ENCODE results near the gene OR52B6. TPM values are rescaled to one million over a fixed set of nuclear protein-coding genes. Genes with fewer than 3 reads are reported as not detected.

The OR52B6 gene
- total RNA-seq (2022; extraction: Qiagen RNA extraction; ENCODE audit: low read depth) = not detected in 5 replicates

GRCh38 chr11:5580577-5580976 is at the start of gene OR52B6:
TSS of gene OR52B6 (plus strand) at chr11:5580877. CDS start at chr11:5580877, 0 bp downstream.

GRCh38 chr11:5548440-5548839 is 32.2 kb upstream of the OR52B6 start, which contains the start of gene OR52H1:
TSS of gene OR52H1 (minus strand) at chr11:5548540. CDS start at chr11:5545505, 3,035 bp downstream.

GRCh38 chr11:5596607-5597201 is 16.0 kb downstream of the OR52B6 start, which contains the start of gene TRIM6:
TSS of gene TRIM6 (plus strand) at chr11:5596637. CDS start at chr11:5596898, 261 bp downstream.

DNA sequence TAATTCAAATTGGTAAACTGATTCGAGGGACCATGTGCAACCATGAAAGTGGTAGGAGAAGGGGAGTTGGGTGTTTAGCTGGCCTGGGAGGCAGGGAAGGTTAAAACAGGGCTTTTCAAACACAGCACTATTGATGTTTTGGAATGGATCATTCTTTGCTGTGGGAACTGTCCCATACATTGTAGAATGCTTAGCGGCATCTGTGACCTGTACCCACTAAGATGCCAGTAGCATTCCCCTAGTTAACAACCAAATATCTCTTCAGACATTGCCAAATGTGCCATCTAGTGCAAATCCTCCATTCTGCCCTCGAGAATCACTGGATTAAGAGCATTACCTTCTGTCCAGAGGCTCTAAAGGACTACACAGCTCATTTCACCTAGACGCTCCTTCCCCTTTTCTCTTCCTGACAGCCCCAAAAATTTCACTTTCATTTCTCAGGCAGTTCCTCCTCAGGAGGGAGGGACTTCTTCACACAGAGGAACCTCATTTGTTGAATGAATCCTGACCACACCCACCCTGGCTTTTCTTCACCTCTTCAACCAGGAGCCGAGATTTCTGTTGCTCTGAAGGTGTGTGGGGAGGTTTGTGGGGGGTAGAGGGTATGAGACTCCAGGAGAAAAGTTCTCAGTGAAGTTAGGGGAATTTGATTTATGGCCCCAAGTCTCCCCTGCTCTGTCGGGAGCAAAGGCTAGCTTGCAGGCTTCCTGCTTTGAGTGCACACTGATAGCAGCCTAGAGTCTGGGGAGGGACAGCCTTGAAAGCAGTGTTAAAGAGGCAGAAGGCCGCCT is 44.0 kb downstream of the OR52B6 start, which contains the start of gene TRIM34:
Gene TRIM34, plus strand, starts transcription at position 513 of the 791 bp plus-strand sequence. CDS start 7,331 bp downstream, outside the sequence.

Other genes starting within 250 kb of the OR52B6 start
- 0.07 to 0.09 TPM in 2 of 5 replicates, not detected in the others for gene OR51B5, start 237.4 kb upstream of the OR52B6 start, total RNA-seq (2022; extraction: Qiagen RNA extraction; ENCODE audit: low read depth)
- not detected in 5 replicates for gene OR51B6, start 229.4 kb upstream of the OR52B6 start, total RNA-seq (2022; extraction: Qiagen RNA extraction; ENCODE audit: low read depth)
- not detected in 5 replicates for gene OR51M1, start 197.1 kb upstream of the OR52B6 start, total RNA-seq (2022; extraction: Qiagen RNA extraction; ENCODE audit: low read depth)
- not detected in 5 replicates for gene OR51Q1, start 158.8 kb upstream of the OR52B6 start, total RNA-seq (2022; extraction: Qiagen RNA extraction; ENCODE audit: low read depth)
- not detected in 5 replicates for gene OR51I1, start 139.4 kb upstream of the OR52B6 start, total RNA-seq (2022; extraction: Qiagen RNA extraction; ENCODE audit: low read depth)
- gene OR51I2, start 131.6 kb upstream of the OR52B6 start, total RNA-seq (2022; extraction: Qiagen RNA extraction; ENCODE audit: low read depth) = not detected in 5 replicates
- gene OR52D1, start 92.2 kb upstream of the OR52B6 start, total RNA-seq (2022; extraction: Qiagen RNA extraction; ENCODE audit: low read depth) = not detected in 5 replicates
- gene UBQLN3, start 70.9 kb upstream of the OR52B6 start, total RNA-seq (2022; extraction: Qiagen RNA extraction; ENCODE audit: low read depth) = not detected in 5 replicates
- gene UBQLNL, start 64.2 kb upstream of the OR52B6 start, total RNA-seq (2022; extraction: Qiagen RNA extraction; ENCODE audit: low read depth) = not detected in 5 replicates
- not detected in 5 replicates for gene OR52H1, start 32.3 kb upstream of the OR52B6 start, total RNA-seq (2022; extraction: Qiagen RNA extraction; ENCODE audit: low read depth)
- 8.9 to 13.1 TPM (median 12.4 TPM) in 5 replicates for gene TRIM6, start 15.8 kb downstream of the OR52B6 start, total RNA-seq (2022; extraction: Qiagen RNA extraction; ENCODE audit: low read depth)
- gene TRIM34, start 44.1 kb downstream of the OR52B6 start, total RNA-seq (2022; extraction: Qiagen RNA extraction; ENCODE audit: low read depth) = 2.7 to 5.1 TPM (median 3.9 TPM) in 5 replicates
- gene TRIM5, start 104.2 kb downstream of the OR52B6 start, total RNA-seq (2022; extraction: Qiagen RNA extraction; ENCODE audit: low read depth) = 11.8 to 13.5 TPM (median 12.2 TPM) in 5 replicates
- 0.39 to 1.9 TPM (median 0.85 TPM) in 5 replicates for gene TRIM22, start 108.9 kb downstream of the OR52B6 start, total RNA-seq (2022; extraction: Qiagen RNA extraction; ENCODE audit: low read depth)
- gene OR56B1, start 155.6 kb downstream of the OR52B6 start, total RNA-seq (2022; extraction: Qiagen RNA extraction; ENCODE audit: low read depth) = not detected in 5 replicates
- gene OR52N4, start 173.4 kb downstream of the OR52B6 start, total RNA-seq (2022; extraction: Qiagen RNA extraction; ENCODE audit: low read depth) = not detected in 5 replicates
- gene OR52N5, start 202.5 kb downstream of the OR52B6 start, total RNA-seq (2022; extraction: Qiagen RNA extraction; ENCODE audit: low read depth) = not detected in 5 replicates
- not detected in 5 replicates for gene OR52N1, start 210.4 kb downstream of the OR52B6 start, total RNA-seq (2022; extraction: Qiagen RNA extraction; ENCODE audit: low read depth)
- gene OR52N2, start 228.0 kb downstream of the OR52B6 start, total RNA-seq (2022; extraction: Qiagen RNA extraction; ENCODE audit: low read depth) = not detected in 5 replicates

Measured in A549 treated with RU486 at 1 μM for 4 hours (cell line).